K562 (cell line): ENCODE measurements around the gene POLR3G. TPM values are rescaled to one million over a fixed set of nuclear protein-coding genes. Genes with fewer than 3 reads are reported as not detected.

ENCODE experiments used
- CC2D1A ChIP-seq: fragments of 450-650 bp; IDR thresholded peaks from 2 replicates; pipeline ENCODE4 v1.6.1; 2017; ENCODE audit warnings: mild to moderate bottlenecking
- E2F8 ChIP-seq: fragments of 450-650 bp; IDR thresholded peaks from 2 replicates; pipeline ENCODE4 v1.7.1; 2018; ENCODE audit warnings: mild to moderate bottlenecking, low read depth; ENCODE audit not compliant: partially characterized antibody
- FOS ChIP-seq: IDR thresholded peaks from 3 replicates; pipeline ENCODE4 v1.6.1; 2011; ENCODE audit not compliant: insufficient read length; ENCODE audit errors: extremely low read depth
- FOXA3 ChIP-seq, 2 experiments: fragments of 450-650 bp in 1 of 2; sonication (generic) in 1 of 2; formaldehyde crosslinking; IDR thresholded peaks in 1 of 2; conservative IDR thresholded peaks in 1 of 2; 2 replicates each; pipeline versions ENCODE4 v1.4.0 to v1.8.0; 2020 to 2022; ENCODE audit warnings: mild to moderate bottlenecking in 2 of 2, missing genetic modification reagents in 1 of 2
- MAFK ChIP-seq: IDR thresholded peaks from 2 replicates; pipeline ENCODE4 v1.6.1; 2011; ENCODE audit warnings: low read length, improper control_type of control experiment
- MCM5 ChIP-seq: fragments of 450-650 bp; IDR thresholded peaks from 2 replicates; pipeline ENCODE4 v1.6.1; 2016; ENCODE audit warnings: low read depth
- RBM25 ChIP-seq: fragments of 200-400 bp; formaldehyde crosslinking; IDR thresholded peaks from 2 replicates; pipeline ENCODE4 v1.6.1; 2018; ENCODE audit warnings: low read length, low read depth, moderate library complexity; ENCODE audit not compliant: severe bottlenecking
- RNF219 ChIP-seq: fragments of 250-450 bp; sonication (Bioruptor Pico); IDR thresholded peaks from 2 replicates; pipeline ENCODE4 v1.5.0; 2022; ENCODE audit warnings: mild to moderate bottlenecking
- SOX6 ChIP-seq: fragments of 450-650 bp; IDR thresholded peaks from 2 replicates; pipeline ENCODE4 v1.6.1; 2014; ENCODE audit warnings: mild to moderate bottlenecking
- SREBF2 ChIP-seq: sonication (generic); formaldehyde crosslinking; IDR thresholded peaks from 2 replicates; pipeline ENCODE4 v1.4.0; 2020; ENCODE audit warnings: mild to moderate bottlenecking, missing genetic modification reagents
- U2AF1 ChIP-seq: fragments of 200-400 bp; formaldehyde crosslinking; optimal IDR thresholded peaks from 2 replicates; pipeline ENCODE3; 2017; ENCODE audit warnings: mild to moderate bottlenecking, low read depth, low read length, moderate library complexity
- ZBED1 ChIP-seq: IDR thresholded peaks from 2 replicates; pipeline ENCODE4 v1.6.1; 2014
- ZBTB26 ChIP-seq: fragments of 450-650 bp; formaldehyde crosslinking; IDR thresholded peaks from 2 replicates; pipeline ENCODE4 v1.4.0; 2022; ENCODE audit warnings: missing genetic modification characterization
- ZMIZ1 ChIP-seq, 2 experiments: fragments of 150-350 bp in 1 of 2; IDR thresholded peaks; 2 replicates each; pipeline ENCODE4 v1.6.1; 2012 to 2016; ENCODE audit warnings: low read depth in 2 of 2, low read length in 2 of 2, mild to moderate bottlenecking in 1 of 2, moderate library complexity in 1 of 2
- ZNF347 ChIP-seq: fragments of 450-650 bp; formaldehyde crosslinking; IDR thresholded peaks from 2 replicates; pipeline ENCODE4 v1.4.0; 2020; ENCODE audit warnings: low read depth, mild to moderate bottlenecking, moderate library complexity
- polyA plus RNA-seq, 8 experiments: library from polyadenylated mRNA; depleted of rRNA in 4 of 8; stranded (reverse) in 5 of 8; unstranded in 3 of 8; fragments of >200 nt; fragmentation: Nextera tagmentation in 2 of 8; fragmentation: Illumina TruSeq in 1 of 8; extraction: Ambion mirVana in 2 of 8; extraction: Trizol in 1 of 8; gene quantifications; 2 replicates each; pipeline versions ENCODE4 v1.2.1 to v1.2.3, GENCODE V29; 2011 to 2014; ENCODE audit warnings: inconsistent platforms in 1 of 8, missing spikeins in 1 of 8
- total RNA-seq, 7 experiments: library from RNA; depleted of rRNA in 6 of 7; stranded (reverse); fragments of >200 nt in 6 of 7; fragmentation: Illumina TruSeq in 2 of 7; extraction: Trizol in 2 of 7; gene quantifications; 2 replicates each; pipeline versions ENCODE4 v1.2.1 to v1.2.3, GENCODE V29; 2011 to 2021; ENCODE audit warnings: low replicate concordance in 1 of 7

POLR3G gene
- total and polyA plus RNA-seq, 9 of the 15 experiments (the other 6 are each of a cell fraction or from before 2014, with no cell fraction given) = 39.0 to 111 (median 59.0) TPM

GRCh38 chr5:90474235-90475107, at the start of gene POLR3G, which contains the start of gene MBLAC2 (continued):
- TF ChIP-seq ZMIZ1 (IDR thresholded peaks at IDR 0.05; ENCODE audit: low read depth in 2 of 2, low read length in 2 of 2) = no peak
- TF ChIP-seq FOXA3 (CRISPR knock-in tag; conservative IDR thresholded peaks at IDR 0.05 in 1 of 2, IDR thresholded peaks at IDR 0.05 in 1 of 2) = no peak
- no peak for TF ChIP-seq FOS
- no peak for TF ChIP-seq RBM25
- no peak for TF ChIP-seq ZBTB26 (CRISPR knock-in tag)
- no peak for TF ChIP-seq SREBF2 (CRISPR knock-in tag)
- no peak for TF ChIP-seq ZNF347 (CRISPR knock-in tag)
- peak; percentile 91 for TF ChIP-seq U2AF1
- TF ChIP-seq ZBED1 = no peak; the same call in 1 of the 2 replicates
- no peak for TF ChIP-seq RNF219
- TF ChIP-seq CC2D1A = peak; percentile 46
- peak; percentile 44; the same call in 1 of the 2 replicates for TF ChIP-seq SOX6
- no peak for TF ChIP-seq E2F8
- TF ChIP-seq MCM5 = no peak
- TF ChIP-seq MAFK = no peak
